Parathyroid adenoma (tissue), 2 donors: Measurements from ENCODE around the gene DNAI2.
A peak's percentile ranks its signal among the peaks of the same experiment; 100 is the strongest.

Source experiments
- H2AFZ ChIP-seq: fragments of 300-600 bp; sonication (generic); one replicate; pipeline ENCODE4 v1.7.0; 2017; ENCODE audit warnings: antibody characterized with exemption, mild to moderate bottlenecking
- H3K27ac ChIP-seq: fragments of 300-600 bp; sonication (generic); one replicate; pipeline ENCODE4 v1.7.0; 2017
- H3K27me3 ChIP-seq: fragments of 300-600 bp; sonication (generic); one replicate; pipeline ENCODE4 v1.7.0; 2017; ENCODE audit warnings: low read length; ENCODE audit not compliant: control insufficient read depth, insufficient read depth
- H3K36me3 ChIP-seq: fragments of 300-600 bp; sonication (generic); one replicate; pipeline ENCODE4 v1.7.0; 2017; ENCODE audit warnings: low read length; ENCODE audit not compliant: control insufficient read depth, insufficient read depth
- H3K4me1 ChIP-seq: fragments of 300-600 bp; sonication (generic); one replicate; pipeline ENCODE4 v1.7.0; 2017; ENCODE audit warnings: control low read depth
- H3K4me2 ChIP-seq: fragments of 300-600 bp; sonication (generic); one replicate; pipeline ENCODE4 v1.7.0; 2017; ENCODE audit warnings: low read length
- H3K4me3 ChIP-seq: fragments of 300-600 bp; sonication (generic); one replicate; pipeline ENCODE4 v1.7.0; 2017; ENCODE audit warnings: low read depth, low read length
- H3K79me2 ChIP-seq: fragments of 300-600 bp; sonication (generic); one replicate; pipeline ENCODE4 v1.7.0; 2017; ENCODE audit warnings: control low read depth
- H3K9ac ChIP-seq: fragments of 300-600 bp; sonication (generic); one replicate; pipeline ENCODE4 v1.7.0; 2017; ENCODE audit warnings: mild to moderate bottlenecking
- H3K9me3 ChIP-seq: fragments of 300-600 bp; sonication (generic); one replicate; pipeline ENCODE4 v1.7.0; 2017; ENCODE audit warnings: low read length; ENCODE audit not compliant: control insufficient read depth
- TF ChIP-seq, protein P1 (sequence below): fragments of 300-600 bp; sonication (generic); IDR thresholded peaks from one replicate; pipeline ENCODE4 v1.7.0; 2017; ENCODE audit warnings: antibody characterized with exemption, mild to moderate bottlenecking
- donor health status: primary hyperparathyroidism.

The DNAI2 gene

DNA sequence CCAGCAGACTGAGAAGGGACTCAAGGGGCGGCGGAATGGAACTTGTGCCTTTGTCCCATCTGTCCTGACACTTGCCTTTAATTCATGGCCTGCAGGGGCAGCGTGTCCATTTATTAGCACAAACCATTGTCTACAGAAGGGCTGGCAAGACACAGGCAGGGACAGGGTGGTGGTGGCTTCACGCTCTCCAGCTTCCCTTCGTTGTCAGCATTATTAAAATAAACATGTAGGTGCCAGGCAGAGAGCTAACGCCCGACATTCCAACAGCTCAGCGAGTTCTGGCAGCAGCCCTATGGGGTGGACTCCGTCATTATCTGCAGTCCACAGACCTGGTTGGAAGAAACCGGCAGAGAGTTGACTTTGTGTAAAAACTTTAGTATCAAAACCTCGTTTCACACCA is 16.3 kb downstream of the DNAI2 start:
- TF ChIP-seq, protein P1, sequence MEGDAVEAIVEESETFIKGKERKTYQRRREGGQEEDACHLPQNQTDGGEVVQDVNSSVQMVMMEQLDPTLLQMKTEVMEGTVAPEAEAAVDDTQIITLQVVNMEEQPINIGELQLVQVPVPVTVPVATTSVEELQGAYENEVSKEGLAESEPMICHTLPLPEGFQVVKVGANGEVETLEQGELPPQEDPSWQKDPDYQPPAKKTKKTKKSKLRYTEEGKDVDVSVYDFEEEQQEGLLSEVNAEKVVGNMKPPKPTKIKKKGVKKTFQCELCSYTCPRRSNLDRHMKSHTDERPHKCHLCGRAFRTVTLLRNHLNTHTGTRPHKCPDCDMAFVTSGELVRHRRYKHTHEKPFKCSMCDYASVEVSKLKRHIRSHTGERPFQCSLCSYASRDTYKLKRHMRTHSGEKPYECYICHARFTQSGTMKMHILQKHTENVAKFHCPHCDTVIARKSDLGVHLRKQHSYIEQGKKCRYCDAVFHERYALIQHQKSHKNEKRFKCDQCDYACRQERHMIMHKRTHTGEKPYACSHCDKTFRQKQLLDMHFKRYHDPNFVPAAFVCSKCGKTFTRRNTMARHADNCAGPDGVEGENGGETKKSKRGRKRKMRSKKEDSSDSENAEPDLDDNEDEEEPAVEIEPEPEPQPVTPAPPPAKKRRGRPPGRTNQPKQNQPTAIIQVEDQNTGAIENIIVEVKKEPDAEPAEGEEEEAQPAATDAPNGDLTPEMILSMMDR = no peak
- H3K9me3 ChIP-seq = no peaks in the 10 kb centered on the region
- H3K4me2 ChIP-seq = no peak overlapping the region
- no peak overlapping the region for H2AFZ ChIP-seq
- H3K79me2 ChIP-seq = no peaks in the 10 kb centered on the region
- no peak overlapping the region for H3K27ac ChIP-seq
- no peak overlapping the region for H3K4me3 ChIP-seq
- no peaks in the 10 kb centered on the region for H3K4me1 ChIP-seq
- H3K36me3 ChIP-seq = no peaks in the 10 kb centered on the region
- no peaks in the 10 kb centered on the region for H3K27me3 ChIP-seq
- no peak overlapping the region for H3K9ac ChIP-seq

DNA sequence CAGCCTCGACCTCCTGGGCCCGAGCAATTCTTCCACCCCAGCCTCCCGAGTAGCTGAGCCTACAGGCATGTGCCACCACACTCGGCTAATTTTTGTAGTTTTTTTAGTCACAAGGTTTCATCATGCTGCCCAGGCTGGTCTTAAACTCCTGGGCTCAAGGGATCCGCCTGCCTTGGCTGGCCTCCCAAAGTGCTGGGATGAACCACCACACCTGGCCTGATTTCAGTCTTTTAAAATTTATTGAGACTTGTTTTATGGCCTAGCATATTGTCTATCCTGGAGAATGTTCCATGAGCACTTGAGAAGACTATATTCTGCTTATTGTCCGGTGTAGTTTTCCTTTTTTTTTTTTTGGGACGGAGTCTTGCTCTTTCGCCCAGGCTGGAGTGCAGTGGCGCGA is 18.5 kb downstream of the DNAI2 start:
- Histone ChIP-seq H3K9me3 (no peaks in the 10 kb centered on the region), H3K4me3 (no peak overlapping the region), H3K4me2 (no peak overlapping the region), H3K27ac (no peak overlapping the region), H3K27me3 (no peaks in the 10 kb centered on the region), H3K36me3 (no peaks in the 10 kb centered on the region), H3K4me1 (no peaks in the 10 kb centered on the region), H3K79me2 (no peaks in the 10 kb centered on the region), H3K9ac (no peak overlapping the region), H2AFZ (no peak overlapping the region)
- TF ChIP-seq, protein P1 = no peak

- H2AFZ ChIP-seq = no peak overlapping the region
- TF ChIP-seq, protein P1 = no peak
- no peaks in the 10 kb centered on the region for H3K9me3 ChIP-seq
- H3K79me2 ChIP-seq = no peaks in the 10 kb centered on the region
- H3K4me1 ChIP-seq = no peaks in the 10 kb centered on the region
- H3K36me3 ChIP-seq = no peaks in the 10 kb centered on the region
- H3K27me3 ChIP-seq = no peaks in the 10 kb centered on the region
- H3K27ac ChIP-seq = no peak overlapping the region
- no peak overlapping the region for H3K4me2 ChIP-seq
- H3K4me3 ChIP-seq = no peak overlapping the region
- H3K9ac ChIP-seq = no peak overlapping the region
These were observed 21.9 kb downstream of the DNAI2 start for GRCh38 chr17:74295625-74296547.

- Histone ChIP-seq H3K4me1 (no peaks in the 10 kb centered on the region), H3K4me2 (no peak overlapping the region), H3K9me3 (no peaks in the 10 kb centered on the region), H3K27me3 (no peaks in the 10 kb centered on the region), H3K36me3 (no peaks in the 10 kb centered on the region), H3K9ac (no peak overlapping the region), H3K27ac (no peak overlapping the region), H2AFZ (peak overlapping the region; percentile 35), H3K4me3 (no peak overlapping the region), H3K79me2 (no peaks in the 10 kb centered on the region)
- TF ChIP-seq, protein P1 = peak; percentile 37
These were observed 22.5 kb downstream of the DNAI2 start for GRCh38 chr17:74296548-74296936.

GRCh38 chr17:74297941-74298340 is 23.9 kb downstream of the DNAI2 start:
- no peak overlapping the region for H2AFZ ChIP-seq
- no peak overlapping the region for H3K27ac ChIP-seq
- H3K36me3 ChIP-seq = no peaks in the 10 kb centered on the region
- no peaks in the 10 kb centered on the region for H3K79me2 ChIP-seq
- H3K4me2 ChIP-seq = no peak overlapping the region
- no peaks in the 10 kb centered on the region for H3K27me3 ChIP-seq
- TF ChIP-seq, protein P1 = no peak
- no peak overlapping the region for H3K4me3 ChIP-seq
- H3K9ac ChIP-seq = no peak overlapping the region
- no peaks in the 10 kb centered on the region for H3K9me3 ChIP-seq
- H3K4me1 ChIP-seq = no peaks in the 10 kb centered on the region
